HG02763 (cell line): ENCODE results near the gene KCTD20.
"Not testable (repeated sequence)": the region's sequence is repeated elsewhere in the genome, so short reads cannot be mapped to it uniquely, and the experiment has no call there.

Source experiments
- ATAC-seq: cut with Tn5 transposase; IDR thresholded peaks from one replicate; pipeline ENCODE4 v1.9.1; 2021; ENCODE audit warnings: mild to moderate bottlenecking, moderate library complexity; ENCODE audit not compliant: unreplicated experiment

KCTD20 gene

GRCh38 chr6:36443471-36444428 lies 950 bp downstream of the KCTD20 start:
- ATAC-seq = no peak

GRCh38 chr6:36444470-36444869 lies 1.7 kb downstream of the KCTD20 start:
- ATAC-seq = no peak

- ATAC-seq = no peak
Observed at GRCh38 chr6:36445621-36446020, 2.8 kb downstream of the KCTD20 start.

- ATAC-seq = not testable (repeated sequence)
Observed at GRCh38 chr6:36449173-36449572, 6.4 kb downstream of the KCTD20 start.

GRCh38 chr6:36452897-36453296 lies 10.1 kb downstream of the KCTD20 start:
- ATAC-seq = not testable (repeated sequence)

GRCh38 chr6:36455486-36456027 lies 12.8 kb downstream of the KCTD20 start:
- ATAC-seq = no peak

GRCh38 chr6:36459501-36459900 lies 16.7 kb downstream of the KCTD20 start:
- no peak for ATAC-seq

- ATAC-seq = no peak
Observed at GRCh38 chr6:36460916-36461315, 18.1 kb downstream of the KCTD20 start.

GRCh38 chr6:36461646-36462045 lies 18.8 kb downstream of the KCTD20 start:
- ATAC-seq = no peak

GRCh38 chr6:36463676-36464075 lies 20.9 kb downstream of the KCTD20 start:
- ATAC-seq = no peak

GRCh38 chr6:36464233-36464632 lies 21.4 kb downstream of the KCTD20 start:
- no peak for ATAC-seq

- ATAC-seq = no peak
Observed at GRCh38 chr6:36467625-36468024, 24.8 kb downstream of the KCTD20 start.

- no peak for ATAC-seq
Observed at GRCh38 chr6:36469148-36469661, 26.4 kb downstream of the KCTD20 start.

- ATAC-seq = no peak
Observed at GRCh38 chr6:36469946-36470345, 27.1 kb downstream of the KCTD20 start.

- ATAC-seq = no peak
Observed at GRCh38 chr6:36478051-36478526, 35.3 kb downstream of the KCTD20 start.

GRCh38 chr6:36479256-36479655 lies 36.5 kb downstream of the KCTD20 start:
- ATAC-seq = no peak

GRCh38 chr6:36483326-36483725 lies 40.5 kb downstream of the KCTD20 start:
- ATAC-seq = not testable (repeated sequence)

- no peak for ATAC-seq
Observed at GRCh38 chr6:36484736-36485135, 41.9 kb downstream of the KCTD20 start.

- ATAC-seq = no peak
Observed at GRCh38 chr6:36487698-36488097, 44.9 kb downstream of the KCTD20 start.

- ATAC-seq = no peak
Observed at GRCh38 chr6:36488221-36488620, 45.4 kb downstream of the KCTD20 start.

GRCh38 chr6:36489426-36489825 lies 46.6 kb downstream of the KCTD20 start:
- no peak for ATAC-seq
